CD4-positive, CD25-positive, alpha-beta regulatory T cell (primary cell): ENCODE results near the gene AGL. TPM values are rescaled to one million over a fixed set of nuclear protein-coding genes. Genes with fewer than 3 reads are reported as not detected.
"Not testable (repeated sequence)": the region's sequence is repeated elsewhere in the genome, so short reads cannot be mapped to it uniquely, and the experiment has no call there.

Experiments
- ATAC-seq, 2 donors: fragments of 150-1000 bp; cut with Tn5 transposase; one replicate each; pipeline ENCODE4 v1.10.0; 2021; ENCODE audit warnings: low read depth in 2 of 2, moderate number of reproducible peaks in 2 of 2, moderate library complexity in 1 of 2
- DNase-seq, 3 donors: peaks; one replicate each; pipeline versions ENCODE4 v3.0.0 to v3.0.0-alpha.2; 2012 to 2022; ENCODE audit warnings: mixed read lengths in 1 of 3
- H3K27ac ChIP-seq: one replicate; pipeline ENCODE4 v1.7.0; 2013; ENCODE audit warnings: mild to moderate bottlenecking, low read length; ENCODE audit not compliant: insufficient read depth, poor library complexity, severe bottlenecking
- H3K27me3 ChIP-seq: one replicate; pipeline ENCODE4 v1.7.0; 2013; ENCODE audit warnings: low read length; ENCODE audit not compliant: control insufficient read depth, insufficient read depth
- H3K36me3 ChIP-seq: one replicate; pipeline ENCODE4 v1.7.0; 2013; ENCODE audit warnings: mild to moderate bottlenecking, low read length, moderate library complexity; ENCODE audit not compliant: control insufficient read depth, insufficient read depth
- H3K4me1 ChIP-seq: 2 replicates; pipeline ENCODE4 v1.7.0; 2013; ENCODE audit warnings: mild to moderate bottlenecking, low read length; ENCODE audit not compliant: insufficient read depth, control insufficient read depth, poor library complexity, severe bottlenecking
- H3K4me3 ChIP-seq: one replicate; pipeline ENCODE4 v1.7.0; 2013; ENCODE audit warnings: low read depth, mild to moderate bottlenecking, low read length, moderate library complexity
- H3K9me3 ChIP-seq, 2 experiments: 1 replicate in 1 of 2; 2 replicates in 1 of 2; pipeline ENCODE4 v1.7.0; 2013; ENCODE audit warnings: low read length in 2 of 2, mild to moderate bottlenecking in 1 of 2, moderate library complexity in 1 of 2; ENCODE audit not compliant: control insufficient read depth in 2 of 2
- H3K27ac Mint-ChIP-seq, 3 donors: one replicate each; pipeline ENCODE4 v1.8.0; 2020 to 2022; ENCODE audit warnings: mild to moderate bottlenecking in 3 of 3, mixed read lengths in 3 of 3, moderate library complexity in 2 of 3
- H3K27me3 Mint-ChIP-seq: one replicate; pipeline ENCODE4 v1.8.0; 2022; ENCODE audit warnings: mild to moderate bottlenecking, mixed read lengths
- H3K36me3 Mint-ChIP-seq: one replicate; pipeline ENCODE4 v1.8.0; 2020; ENCODE audit warnings: mixed read lengths
- H3K4me1 Mint-ChIP-seq, 4 donors: one replicate each; pipeline ENCODE4 v1.8.0; 2020 to 2022; ENCODE audit warnings: mixed read lengths in 4 of 4, mild to moderate bottlenecking in 1 of 4
- H3K4me3 Mint-ChIP-seq, 4 donors: one replicate each; pipeline ENCODE4 v1.8.0; 2020 to 2022; ENCODE audit warnings: mild to moderate bottlenecking in 4 of 4, mixed read lengths in 4 of 4, moderate library complexity in 3 of 4
- H3K9me3 Mint-ChIP-seq, 7 donors: one replicate each; pipeline ENCODE4 v1.8.0; 2020 to 2022; ENCODE audit warnings: mixed read lengths in 7 of 7, mild to moderate bottlenecking in 3 of 7, moderate library complexity in 2 of 7
- polyA plus RNA-seq, 4 donors: library from polyadenylated mRNA; unstranded; fragments of 300-500 nt; fragmentation: Illumina TruSeq; gene quantifications; one replicate each; pipeline ENCODE4 v1.2.3, GENCODE V29; 2021
- total RNA-seq: library from RNA; stranded (reverse); gene quantifications from one replicate; pipeline ENCODE4 v1.2.3, GENCODE V29; 2022

Gene AGL
- total and polyA plus RNA-seq, 5 donors from 2014 or later = 8.5 to 11.9 (median 9.8) TPM

- peaks cover 5% of the 10 kb centered on the region for H3K4me1 ChIP-seq
- Mint-ChIP-seq H3K9me3 (no peaks in the 10 kb centered on the region), H3K36me3 (no peaks in the 10 kb centered on the region), H3K27me3 (peaks cover 17% of the 10 kb centered on the region), H3K4me3 (no peak overlapping the region), H3K4me1 (peaks cover 7 to 17% (median 10%) of the 10 kb centered on the region in 4 donors), H3K27ac (no peak overlapping the region)
- H3K9me3 ChIP-seq = no peaks in the 10 kb centered on the region
- H3K4me3 ChIP-seq = no peak overlapping the region
- DNase-seq (no peak), ATAC-seq (no peak)
- H3K27me3 ChIP-seq = no peaks in the 10 kb centered on the region
- H3K27ac ChIP-seq = no peak overlapping the region
- no peaks in the 10 kb centered on the region for H3K36me3 ChIP-seq
Measured at GRCh38 chr1:99816656-99817055, 33.5 kb upstream of the AGL start.

- Histone ChIP-seq H3K4me1 (peaks cover 5% of the 10 kb centered on the region), H3K36me3 (no peaks in the 10 kb centered on the region), H3K9me3 (no peaks in the 10 kb centered on the region), H3K27ac (no peak overlapping the region), H3K27me3 (no peaks in the 10 kb centered on the region), H3K4me3 (no peak overlapping the region)
- no peak for ATAC-seq
- Mint-ChIP-seq H3K27me3 (peaks cover 12% of the 10 kb centered on the region), H3K9me3 (no peaks in the 10 kb centered on the region), H3K27ac (no peak overlapping the region), H3K4me3 (no peak overlapping the region), H3K4me1 (peaks cover 13 to 23% (median 14%) of the 10 kb centered on the region in 4 donors), H3K36me3 (no peaks in the 10 kb centered on the region)
- no peak for DNase-seq
Measured at GRCh38 chr1:99818063-99818699, 32.0 kb upstream of the AGL start.

- DNase-seq (peak; percentile 2 to 78 (median 58)), ATAC-seq (peak; percentile 84 to 91)
- Histone ChIP-seq H3K27ac (no peak overlapping the region), H3K36me3 (no peaks in the 10 kb centered on the region), H3K27me3 (no peaks in the 10 kb centered on the region), H3K4me1 (peaks cover 5% of the 10 kb centered on the region), H3K9me3 (no peaks in the 10 kb centered on the region), H3K4me3 (peak overlapping the region; percentile 59)
- peak overlapping the region in 2 of 3 donors; percentile 79 to 91 for H3K27ac Mint-ChIP-seq
- peak overlapping the region in 3 of 4 donors; percentile 10 to 63 (median 44) for H3K4me3 Mint-ChIP-seq
- peaks cover 7% of the 10 kb centered on the region for H3K27me3 Mint-ChIP-seq
- H3K4me1 Mint-ChIP-seq = peaks cover 13 to 23% (median 14%) of the 10 kb centered on the region in 4 donors
- peaks cover 0 to 3% (median 0%) of the 10 kb centered on the region in 7 donors for H3K9me3 Mint-ChIP-seq
- no peaks in the 10 kb centered on the region for H3K36me3 Mint-ChIP-seq
Measured at GRCh38 chr1:99820546-99820945, 29.6 kb upstream of the AGL start.

GRCh38 chr1:99825098-99825497, 25.1 kb upstream of the AGL start:
- Mint-ChIP-seq H3K27ac (no peak overlapping the region), H3K9me3 (peaks cover 0 to 3% (median 0%) of the 10 kb centered on the region in 7 donors), H3K36me3 (no peaks in the 10 kb centered on the region), H3K4me3 (no peak overlapping the region), H3K27me3 (peaks cover 20% of the 10 kb centered on the region), H3K4me1 (peaks cover 11 to 18% (median 13%) of the 10 kb centered on the region in 4 donors)
- H3K27me3 ChIP-seq = no peaks in the 10 kb centered on the region
- no peaks in the 10 kb centered on the region for H3K9me3 ChIP-seq
- ATAC-seq (no peak), DNase-seq (no peak)
- H3K4me3 ChIP-seq = no peak overlapping the region
- peaks cover 5% of the 10 kb centered on the region for H3K4me1 ChIP-seq
- no peaks in the 10 kb centered on the region for H3K36me3 ChIP-seq
- no peak overlapping the region for H3K27ac ChIP-seq

- peaks cover 7 to 13% (median 8%) of the 10 kb centered on the region in 4 donors for H3K4me1 Mint-ChIP-seq
Measured at GRCh38 chr1:99825702-99826101, 24.5 kb upstream of the AGL start.

GRCh38 chr1:99827970-99828369, 22.2 kb upstream of the AGL start:
- no peak overlapping the region for H3K27ac ChIP-seq
- H3K27ac Mint-ChIP-seq = no peak overlapping the region
- no peak for ATAC-seq

More at GRCh38 chr1:99825702-99826101, 24.5 kb upstream of the AGL start:
- Histone ChIP-seq H3K4me3 (no peak overlapping the region), H3K27me3 (no peaks in the 10 kb centered on the region), H3K9me3 (no peaks in the 10 kb centered on the region), H3K36me3 (no peaks in the 10 kb centered on the region), H3K27ac (no peak overlapping the region), H3K4me1 (peaks cover 2% of the 10 kb centered on the region)
- Mint-ChIP-seq H3K9me3 (peaks cover 0 to 3% (median 0%) of the 10 kb centered on the region in 7 donors), H3K27ac (no peak overlapping the region), H3K4me3 (no peak overlapping the region), H3K27me3 (peaks cover 20% of the 10 kb centered on the region), H3K36me3 (no peaks in the 10 kb centered on the region)
- ATAC-seq (no peak), DNase-seq (no peak)

GRCh38 chr1:99829269-99829668, 20.9 kb upstream of the AGL start:
- Mint-ChIP-seq H3K9me3 (peaks cover 0 to 3% (median 1%) of the 10 kb centered on the region in 7 donors), H3K4me1 (no peaks in the 10 kb centered on the region), H3K27ac (no peak overlapping the region), H3K4me3 (no peak overlapping the region), H3K27me3 (peaks cover 20% of the 10 kb centered on the region), H3K36me3 (peaks cover 4% of the 10 kb centered on the region)
- no peaks in the 10 kb centered on the region for H3K36me3 ChIP-seq
- no peaks in the 10 kb centered on the region for H3K4me1 ChIP-seq
- ATAC-seq = no peak
- no peaks in the 10 kb centered on the region for H3K27me3 ChIP-seq
- H3K27ac ChIP-seq = no peak overlapping the region
- no peaks in the 10 kb centered on the region for H3K9me3 ChIP-seq
- no peak overlapping the region for H3K4me3 ChIP-seq
- DNase-seq = no peak

More at GRCh38 chr1:99827970-99828369, 22.2 kb upstream of the AGL start:
- no peaks in the 10 kb centered on the region for H3K4me1 ChIP-seq
- H3K4me3 ChIP-seq = no peak overlapping the region
- DNase-seq = no peak
- peaks cover 0 to 3% (median 1%) of the 10 kb centered on the region in 7 donors for H3K9me3 Mint-ChIP-seq
- peaks cover 4% of the 10 kb centered on the region for H3K36me3 Mint-ChIP-seq
- peaks cover 20% of the 10 kb centered on the region for H3K27me3 Mint-ChIP-seq
- H3K4me3 Mint-ChIP-seq = no peak overlapping the region
- no peaks in the 10 kb centered on the region for H3K36me3 ChIP-seq
- H3K4me1 Mint-ChIP-seq = no peaks in the 10 kb centered on the region
- no peaks in the 10 kb centered on the region for H3K9me3 ChIP-seq
- no peaks in the 10 kb centered on the region for H3K27me3 ChIP-seq

- not testable (repeated sequence) for H3K36me3 ChIP-seq, H3K4me1 Mint-ChIP-seq, DNase-seq, H3K36me3 Mint-ChIP-seq, ATAC-seq, H3K9me3 Mint-ChIP-seq, H3K27me3 ChIP-seq, H3K27ac Mint-ChIP-seq, H3K4me1 ChIP-seq, H3K27ac ChIP-seq, H3K4me3 ChIP-seq, H3K9me3 ChIP-seq
- Mint-ChIP-seq H3K4me3 (peak overlapping the region in 1 of 4 donors; percentile 39), H3K27me3 (peaks cover 13% of the 10 kb centered on the region)
Measured at GRCh38 chr1:99833911-99834310, 16.2 kb upstream of the AGL start.
